Stimulated activated CD4-positive, alpha-beta T cell treated with anti-CD3 and anti-CD28 coated beads, Interleukin-1b, Interleukin-23, amount 100 ng/mL, for 1 hour (primary cell): ENCODE measurements around the gene RHOA.
"Not testable (repeated sequence)": the region's sequence is repeated elsewhere in the genome, so short reads cannot be mapped to it uniquely, and the experiment has no call there.

Source experiments
- DNase-seq, 2 donors: peaks; one replicate each; pipeline ENCODE4 v3.0.0-alpha.2; 2020; ENCODE audit warnings: low read depth in 2 of 2

The RHOA gene

DNA sequence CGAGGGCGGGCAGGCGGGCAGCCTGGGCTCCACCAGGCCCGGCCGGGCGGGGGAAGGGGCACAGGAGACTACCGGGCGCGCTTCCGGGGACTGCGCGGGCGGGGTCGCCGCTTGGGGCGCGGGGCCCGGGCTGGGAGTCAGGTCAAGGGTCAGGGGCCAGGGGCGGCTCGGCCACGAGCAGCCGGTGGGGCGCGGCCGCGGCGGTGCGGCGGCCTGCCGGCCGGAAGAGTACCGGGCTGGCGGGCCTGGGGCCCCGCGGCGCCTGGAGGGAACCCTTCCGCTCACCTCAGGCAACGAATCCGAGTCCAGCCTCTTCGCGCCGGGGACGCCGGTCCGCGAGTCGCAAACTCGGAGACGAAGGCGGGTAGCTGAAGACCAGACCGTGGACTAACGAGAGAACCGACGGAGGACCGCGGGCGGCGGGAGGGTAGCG lies 225 bp downstream of the RHOA start:
- DNase-seq, result peak in 1 of 2 donors; percentile 29

DNA sequence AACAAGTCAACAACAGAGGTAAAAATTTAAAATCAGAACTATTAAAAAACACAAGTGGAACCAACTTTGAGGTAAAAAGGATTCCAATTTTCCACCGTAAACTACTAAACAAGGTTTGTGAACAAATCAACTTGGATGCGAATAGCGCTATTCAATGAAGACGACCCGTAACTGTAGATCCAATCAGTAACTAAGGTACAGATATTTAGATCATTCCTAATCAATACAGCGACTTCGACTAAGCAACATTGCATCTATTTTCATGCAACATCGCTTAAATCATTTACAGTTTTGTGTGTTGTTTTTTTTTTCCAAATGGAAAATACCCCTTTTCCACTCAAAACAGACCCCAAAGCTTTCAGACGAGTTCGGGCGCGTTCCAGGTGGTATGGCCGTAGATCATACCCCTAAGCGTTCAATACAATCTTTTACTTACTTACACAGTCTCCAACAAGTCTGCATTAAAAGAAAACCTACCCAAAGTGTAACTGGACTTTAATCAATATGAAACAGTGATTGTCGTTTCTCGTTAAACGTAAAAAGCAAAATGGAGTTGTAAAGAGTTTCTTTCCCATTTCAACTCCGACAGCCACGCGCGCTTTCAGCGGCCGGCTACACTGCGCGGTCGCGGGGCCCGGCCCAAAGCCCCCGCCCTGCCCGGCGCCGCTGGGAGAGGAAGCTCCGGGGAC lies 786 bp downstream of the RHOA start:
- DNase-seq, result no peak

DNA sequence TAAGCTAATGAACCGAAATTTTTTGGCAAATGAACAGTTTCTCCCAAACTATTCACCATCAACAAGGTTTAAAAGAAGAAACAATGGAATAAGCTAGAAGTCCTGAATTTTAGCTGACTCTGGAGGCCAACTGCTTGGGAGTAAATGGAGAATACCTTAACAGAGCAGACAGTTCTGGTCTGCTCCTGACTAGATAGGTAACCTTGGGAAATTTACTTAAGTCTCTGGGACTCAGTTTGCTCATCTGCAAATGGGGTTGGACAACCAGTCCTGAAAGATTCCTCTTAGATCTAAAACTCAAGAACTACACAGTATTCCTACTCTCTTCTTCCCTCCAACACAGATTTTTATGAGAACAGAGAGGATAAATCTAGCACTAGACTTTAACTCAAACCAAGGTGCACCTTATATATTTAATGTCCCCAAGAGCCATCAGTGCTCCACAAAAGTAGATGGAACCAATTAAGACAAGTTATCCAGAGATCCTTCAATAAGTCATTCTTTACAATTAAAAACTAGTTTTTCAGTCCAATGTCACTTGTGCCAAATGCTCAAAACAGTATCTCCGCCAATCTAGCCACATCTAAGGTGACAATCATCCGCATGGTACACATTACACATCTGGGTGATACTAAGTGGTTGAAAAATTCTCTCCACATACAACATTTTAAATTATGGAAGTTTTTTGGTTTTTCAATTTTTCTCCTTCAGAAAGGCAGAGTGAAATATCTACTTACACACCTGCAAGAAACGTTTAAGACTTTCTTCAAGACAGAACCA lies 1.5 kb downstream of the RHOA start:
- no peak for DNase-seq

DNA sequence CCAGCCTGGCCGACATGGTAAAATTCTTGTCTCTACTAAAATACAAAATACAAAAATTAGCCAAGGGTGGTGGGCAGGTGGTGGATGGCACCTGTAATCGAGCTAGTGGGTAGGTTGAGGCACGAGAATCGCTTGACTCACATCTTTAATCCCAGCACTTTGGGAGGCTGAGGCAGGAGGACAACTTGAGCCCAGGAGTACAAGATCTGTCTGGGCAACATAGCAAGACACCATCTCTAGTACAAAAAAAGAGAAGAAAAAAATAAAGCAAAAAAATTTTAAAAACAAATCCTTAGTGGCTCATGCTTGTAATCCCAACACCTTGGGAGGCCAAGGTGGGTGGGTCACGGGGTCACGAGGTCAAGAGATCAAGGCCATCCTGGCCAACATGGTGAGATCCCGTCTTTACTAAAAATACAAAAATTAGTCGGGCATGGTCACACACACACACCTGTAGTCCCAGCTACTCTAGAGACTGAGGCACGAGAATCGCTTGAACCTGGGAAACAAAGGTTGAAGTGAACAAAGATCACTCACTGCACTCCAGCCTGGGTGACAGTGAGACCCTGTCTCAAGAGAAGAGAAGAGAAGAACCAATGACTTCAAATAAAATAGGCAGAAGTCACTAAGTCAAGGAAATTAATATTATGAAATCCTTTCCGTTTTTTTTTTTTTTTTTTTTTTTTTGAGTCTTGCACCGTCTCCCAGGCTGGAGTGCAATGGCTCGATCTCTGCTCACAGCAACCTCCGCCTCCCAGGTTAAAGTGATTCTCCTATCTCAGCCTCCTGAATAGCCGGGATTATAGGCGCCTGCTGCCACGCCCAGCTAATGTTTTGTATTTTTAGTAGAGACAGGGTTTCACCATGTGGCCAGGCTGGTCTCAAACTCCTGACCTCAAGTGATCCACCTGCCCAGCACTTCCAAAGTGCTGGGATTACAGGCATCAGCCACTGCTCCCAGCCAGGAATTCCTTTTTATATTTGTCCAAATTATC lies 4.9 kb downstream of the RHOA start:
- no peak for DNase-seq

DNA sequence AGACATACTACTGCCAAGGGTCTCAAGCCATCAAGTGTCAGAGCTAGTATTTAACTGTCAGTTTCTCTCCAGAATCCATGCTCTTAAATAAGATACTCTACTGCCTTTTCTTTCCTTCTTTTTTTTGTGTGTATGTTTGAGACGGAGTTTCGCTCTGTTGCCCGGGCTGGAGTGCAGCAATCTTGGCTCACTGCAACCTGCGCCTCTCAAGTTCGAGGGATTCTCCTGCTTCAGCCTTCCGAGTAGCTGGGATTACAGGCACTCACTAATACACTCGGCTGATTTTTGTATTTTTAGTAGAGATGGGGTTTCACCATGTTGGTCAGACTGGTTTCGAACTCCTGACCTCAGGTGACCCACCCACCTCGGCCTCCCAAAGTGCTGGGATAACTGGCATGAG lies 6.2 kb downstream of the RHOA start:
- not testable (repeated sequence) for DNase-seq

DNA sequence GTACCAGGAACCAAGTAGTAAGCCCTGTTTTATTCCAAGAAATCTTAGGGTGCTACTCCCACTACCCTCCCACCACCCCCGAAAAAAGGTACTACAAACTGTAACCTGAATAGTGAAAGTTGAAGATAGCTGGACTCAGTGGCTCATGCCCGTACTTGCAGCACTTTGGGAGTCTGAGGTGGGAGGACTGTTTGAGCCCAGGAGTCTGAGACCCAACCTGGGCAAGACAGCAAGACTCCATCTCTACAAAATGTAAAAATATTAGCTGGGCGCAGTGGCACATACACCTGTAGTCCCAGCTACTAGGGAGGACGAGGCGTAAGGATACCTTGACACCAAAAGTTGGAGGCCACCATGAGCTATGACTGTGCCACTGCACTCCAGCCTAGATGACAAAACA lies 7.9 kb downstream of the RHOA start:
- no peak for DNase-seq

DNA sequence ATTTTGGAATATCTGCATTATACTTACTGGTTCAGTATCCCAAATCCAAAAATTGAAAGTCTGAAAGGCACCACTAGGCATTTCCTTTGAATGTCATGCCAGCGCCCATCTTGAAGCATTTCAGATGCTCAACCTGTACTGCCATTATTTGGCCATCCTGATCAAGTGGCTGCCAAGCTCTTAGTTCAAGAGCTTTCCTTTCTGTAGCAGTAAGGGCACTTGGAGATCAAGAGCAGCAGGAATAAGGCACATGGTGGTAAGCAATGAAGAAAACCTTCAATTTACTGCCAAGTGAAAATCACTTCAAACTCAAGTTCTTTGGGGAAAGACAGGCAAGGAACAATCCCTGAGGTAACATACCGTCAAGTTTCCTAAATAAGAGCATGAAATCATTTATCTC lies 10.0 kb downstream of the RHOA start:
- DNase-seq, result no peak

DNA sequence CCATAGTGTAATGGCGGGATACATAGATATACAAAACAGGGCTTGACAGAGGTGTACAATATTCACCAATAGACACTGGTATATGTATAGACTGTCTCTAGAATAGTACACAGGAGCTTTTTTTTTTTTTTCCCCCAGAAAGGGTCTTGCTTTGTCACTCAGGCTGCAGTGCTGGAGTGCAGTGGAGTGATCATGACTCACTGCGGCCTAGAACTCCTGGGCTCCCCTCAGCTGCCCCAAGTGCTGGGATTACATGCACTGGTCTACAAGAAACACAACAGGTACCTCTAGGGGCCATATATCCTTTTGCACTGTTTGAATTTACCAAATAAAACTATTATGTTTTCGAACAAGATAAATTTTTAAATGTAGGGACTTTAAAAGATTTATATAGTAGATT lies 12.3 kb downstream of the RHOA start:
- DNase-seq, result no peak

DNA sequence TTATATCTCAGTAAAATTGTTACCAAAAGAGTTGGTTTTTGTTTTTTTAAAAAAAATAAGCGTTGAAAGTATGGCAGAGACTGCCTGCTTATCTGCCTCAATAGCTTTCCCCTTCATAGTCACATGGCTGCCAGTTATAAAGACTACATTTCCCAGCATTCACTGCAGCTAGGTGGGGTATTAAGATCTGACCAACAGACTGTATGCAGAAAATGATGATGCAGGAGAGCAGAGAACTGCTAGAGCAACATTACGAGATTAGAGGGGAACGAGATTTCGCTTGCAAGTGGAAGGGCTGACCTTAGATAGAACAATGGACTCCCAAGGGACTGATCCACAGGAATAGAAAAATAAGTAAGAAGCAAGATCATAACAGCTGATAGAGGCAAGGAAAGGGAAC lies 14.3 kb downstream of the RHOA start:
- no peak for DNase-seq

DNA sequence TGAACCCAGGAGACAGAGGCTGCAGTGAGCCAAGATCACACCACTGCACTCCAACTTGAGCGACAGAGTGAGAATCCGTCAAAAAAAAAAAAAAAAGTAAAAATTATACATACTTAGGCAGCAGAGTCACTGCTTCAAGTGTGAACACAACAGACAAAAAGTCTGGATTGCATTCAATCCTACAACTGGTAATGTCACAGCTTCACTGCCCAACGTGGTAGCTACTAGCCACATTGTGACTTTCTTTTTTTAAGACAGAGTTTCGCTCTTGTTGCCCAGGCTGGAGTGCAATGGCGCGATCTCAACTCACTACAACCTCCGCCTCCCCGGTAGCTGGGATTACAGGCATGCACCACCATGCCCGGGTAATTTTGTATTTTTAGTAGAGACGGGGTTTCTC lies 20.5 kb downstream of the RHOA start:
- not testable (repeated sequence) for DNase-seq

DNA sequence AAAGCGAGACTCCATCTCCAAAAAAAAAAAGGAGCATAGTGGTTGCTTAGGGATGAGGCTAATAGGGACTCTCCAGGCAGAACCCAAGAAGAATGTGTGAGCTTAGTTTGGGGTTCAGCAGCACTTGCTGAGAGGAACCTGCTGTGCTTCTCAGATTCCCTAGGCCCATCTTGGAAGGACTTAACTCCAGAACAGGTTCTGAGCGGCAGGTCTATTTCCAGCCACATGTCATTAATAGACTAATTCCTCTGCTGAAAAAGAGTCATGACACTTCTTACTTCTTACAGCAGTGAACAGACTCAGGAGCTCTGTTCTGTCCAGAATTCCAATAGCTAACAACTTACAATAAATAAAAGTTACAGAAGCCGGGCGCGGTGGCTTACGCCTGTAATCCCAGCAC lies 22.5 kb downstream of the RHOA start:
- DNase-seq, result no peak

DNA sequence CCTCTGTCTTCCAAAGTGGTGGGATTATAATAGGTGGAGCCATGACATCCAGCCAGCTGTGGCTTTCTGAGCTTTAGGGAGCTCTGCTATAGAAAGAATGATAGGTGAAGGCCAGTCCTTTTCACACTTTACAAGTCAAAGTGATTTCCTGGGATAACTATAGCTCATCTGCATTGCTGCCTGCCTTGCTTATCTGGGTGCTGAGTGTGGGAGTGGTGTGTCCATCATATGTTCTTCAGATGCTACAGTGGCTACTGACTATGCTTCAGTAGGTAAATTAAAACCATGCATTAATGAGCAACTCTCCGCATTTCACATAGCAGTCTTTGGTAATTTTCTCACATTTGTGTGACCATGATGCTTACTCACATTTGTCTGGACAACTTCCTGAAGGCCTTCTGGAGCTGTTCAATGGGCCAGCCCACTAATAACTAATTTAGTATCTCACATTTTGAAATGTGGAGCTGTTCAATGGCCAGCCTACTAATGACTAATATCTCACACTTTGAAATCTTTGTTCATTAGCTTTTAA lies 23.4 kb downstream of the RHOA start:
- no peak for DNase-seq

DNA sequence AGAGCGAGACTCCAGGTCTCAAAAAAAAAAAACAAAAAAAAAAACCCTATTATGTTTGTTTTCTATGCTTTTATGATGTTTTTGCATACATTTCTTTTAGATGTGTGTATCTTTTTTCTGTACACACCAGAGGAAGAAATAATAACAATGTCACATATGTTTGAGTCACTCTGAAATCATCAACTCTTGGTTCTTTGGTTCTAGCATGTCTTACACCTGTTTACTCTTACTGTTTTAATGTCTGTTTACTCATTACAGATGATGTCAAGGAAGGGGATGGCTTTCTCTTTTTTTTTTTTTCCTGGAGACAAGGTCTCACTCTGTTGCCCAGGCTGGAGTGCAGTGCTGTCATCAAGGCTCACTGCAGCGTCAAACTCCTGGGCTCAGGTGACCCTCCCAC lies 24.1 kb downstream of the RHOA start:
- DNase-seq, result no peak

DNA sequence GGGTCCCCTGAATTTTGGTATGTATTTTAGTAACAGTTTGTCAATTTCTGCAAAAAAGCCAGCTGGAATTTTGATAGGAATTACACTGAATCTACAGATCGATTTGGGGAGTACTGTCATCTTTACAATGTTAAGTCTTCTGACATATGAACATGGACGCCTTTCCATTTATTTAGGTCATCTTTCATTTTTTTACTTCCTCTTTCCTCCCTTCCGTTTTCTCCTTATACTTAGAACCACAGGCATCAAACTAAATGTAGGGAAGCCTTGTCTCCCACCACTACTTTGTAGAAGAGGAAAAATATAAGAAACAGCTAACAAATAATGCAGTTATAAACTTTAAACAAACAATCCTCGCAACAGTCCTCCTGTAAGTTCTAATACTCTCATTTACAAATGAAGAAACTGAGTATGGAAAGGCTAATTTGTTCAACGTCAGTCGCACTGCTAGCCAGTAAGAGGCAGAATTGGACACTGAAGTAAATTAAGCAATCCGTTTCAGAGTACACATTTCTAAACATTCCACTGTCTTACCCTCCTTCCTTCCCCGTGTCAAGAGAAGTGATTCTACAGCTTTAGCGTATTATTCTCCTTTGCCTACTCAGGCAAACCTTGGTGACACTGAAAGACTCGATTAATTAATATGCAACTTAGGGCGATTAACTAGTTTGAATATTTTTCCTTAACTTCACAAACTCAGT lies 25.6 kb downstream of the RHOA start:
- no peak for DNase-seq

DNA sequence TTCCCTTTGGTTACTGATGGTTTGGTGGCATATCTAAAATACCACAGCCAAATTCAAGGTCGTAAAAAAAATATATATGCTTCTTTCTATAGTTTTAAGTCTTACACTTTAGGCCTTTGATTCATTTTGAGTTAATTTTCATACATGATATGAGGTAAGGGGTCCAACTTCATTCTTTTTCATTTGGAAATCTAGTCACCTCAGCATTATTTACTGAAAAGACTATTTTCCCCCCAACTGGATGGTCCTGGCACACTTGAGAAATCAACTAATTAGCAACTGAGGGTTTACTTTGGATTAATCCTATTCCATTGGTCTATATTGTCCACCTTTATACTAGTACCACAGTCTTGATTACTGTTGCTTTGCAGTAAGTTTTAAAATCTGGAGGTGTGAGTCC lies 26.2 kb downstream of the RHOA start:
- DNase-seq, result no peak

DNA sequence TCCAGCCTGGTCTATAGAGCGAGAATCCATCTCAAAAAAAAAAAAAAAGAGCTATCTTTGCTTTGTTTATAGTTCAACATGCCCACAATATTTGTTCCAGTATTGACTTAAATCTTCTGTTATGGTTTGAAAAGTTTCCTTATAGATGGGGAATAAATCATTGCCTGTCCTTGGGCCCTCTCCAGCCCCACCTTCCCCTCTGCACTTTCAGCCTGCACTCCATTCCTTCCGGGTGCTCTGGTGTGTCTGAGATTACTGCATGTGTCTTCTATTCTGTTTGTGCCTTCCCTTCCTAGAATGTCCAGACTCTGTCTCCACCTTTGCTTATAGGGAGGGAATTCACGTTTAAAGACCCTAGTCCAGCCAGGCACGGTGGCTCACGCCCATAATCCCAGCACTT lies 28.4 kb downstream of the RHOA start:
- no peak for DNase-seq

DNA sequence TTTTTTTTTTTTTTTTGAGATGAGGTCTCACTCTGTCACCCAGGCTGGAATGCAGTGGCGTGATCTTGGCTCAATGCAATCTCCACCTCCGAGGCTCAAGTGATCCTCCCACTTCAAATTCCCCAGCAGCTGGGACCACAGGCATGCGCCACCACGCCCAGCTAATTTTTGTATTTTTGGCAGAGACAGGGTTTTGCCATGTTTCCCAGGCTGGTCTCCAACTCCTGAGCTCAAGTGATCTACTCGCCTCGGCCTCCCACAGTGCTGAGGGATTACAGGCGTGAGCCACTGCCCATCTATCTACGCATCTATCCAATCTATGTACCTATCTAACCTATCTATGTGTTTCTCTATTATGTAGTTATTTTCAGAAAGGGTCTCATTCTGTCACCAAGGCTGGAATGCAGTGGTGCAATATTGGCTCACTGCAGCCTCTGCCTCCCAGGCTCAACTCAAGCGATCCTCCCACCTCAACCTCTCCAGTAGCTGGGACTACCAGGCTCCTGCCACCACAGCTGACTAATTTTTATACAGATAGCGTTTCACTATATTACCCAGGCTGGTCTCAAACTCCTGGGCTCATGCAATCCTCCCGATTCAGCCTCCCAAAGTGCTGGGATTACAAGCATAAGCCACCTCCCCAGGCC lies 33.4 kb downstream of the RHOA start:
- no peak for DNase-seq

DNA sequence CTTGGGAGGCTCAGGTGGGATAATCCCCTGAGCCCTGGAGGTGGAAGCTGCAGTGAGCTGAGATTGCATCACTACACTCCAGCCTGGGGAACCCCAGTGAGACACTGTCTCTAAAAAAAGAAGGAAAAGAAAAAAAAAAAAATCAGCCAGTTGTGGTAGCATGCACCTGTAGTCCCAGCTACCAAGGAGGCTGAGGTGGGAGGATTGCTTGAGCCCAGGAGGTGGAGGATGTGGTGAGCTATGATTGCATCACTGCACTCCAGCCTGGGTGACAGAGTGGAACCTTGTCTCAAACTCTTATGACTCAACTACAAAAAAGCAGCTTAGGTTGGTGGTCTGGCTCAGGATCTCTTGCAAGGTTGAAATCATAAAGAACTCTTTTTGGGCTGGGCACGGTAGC lies 34.3 kb downstream of the RHOA start:
- no peak for DNase-seq

DNA sequence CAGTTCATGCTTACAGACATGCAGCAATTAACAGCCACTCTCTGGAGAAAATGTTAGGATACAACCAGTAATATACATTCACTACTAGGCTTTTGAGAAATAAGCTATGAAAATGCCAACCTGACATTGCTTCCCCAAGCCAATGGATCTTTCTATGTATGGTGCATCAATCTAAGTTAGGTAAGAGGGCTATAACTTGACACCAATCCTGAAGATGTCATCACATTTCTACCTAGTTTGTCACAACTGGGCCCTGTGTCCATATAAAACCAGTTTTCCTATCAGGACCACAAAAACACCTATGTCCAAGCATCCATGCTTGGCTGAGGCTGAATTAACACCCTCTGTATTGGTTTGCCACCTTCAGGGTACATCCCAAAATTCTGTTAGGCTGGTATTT lies 39.8 kb downstream of the RHOA start:
- no peak for DNase-seq

DNA sequence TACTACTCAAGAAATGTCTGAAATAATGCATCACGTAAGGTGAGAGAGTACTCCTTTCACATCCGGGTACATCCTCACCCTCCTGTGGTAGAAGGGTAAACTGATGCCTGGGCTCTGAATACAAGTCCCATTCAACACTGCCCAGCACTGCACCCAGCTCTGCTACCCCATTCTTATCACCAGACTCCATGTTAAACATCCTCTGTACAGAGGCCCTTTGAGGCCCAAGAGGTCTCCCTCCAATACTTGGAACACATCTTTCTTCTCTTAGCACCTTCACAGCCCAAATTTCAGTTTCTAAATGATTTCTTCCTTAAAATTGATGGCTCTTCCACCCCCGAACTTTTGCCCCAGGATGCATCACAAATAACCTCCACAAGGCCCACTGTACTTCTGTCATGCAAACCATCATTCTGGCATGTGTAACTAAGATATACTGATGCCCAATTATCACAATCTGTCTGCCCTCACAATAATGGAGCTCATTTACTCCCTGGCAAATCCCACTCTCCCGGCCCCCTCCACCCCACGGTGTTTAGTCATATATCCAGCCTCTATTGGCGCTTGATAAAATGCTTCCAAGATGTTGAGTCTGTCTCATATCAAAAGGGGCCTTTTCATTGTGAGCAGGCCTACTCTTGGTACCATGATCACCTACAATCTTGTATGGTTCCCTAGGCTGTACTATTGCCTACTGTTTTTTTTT lies 41.0 kb downstream of the RHOA start:
- DNase-seq, result no peak
